HG03558 (cell line): ENCODE measurements around the gene PVALEF.

Experiments used
- ATAC-seq: cut with Tn5 transposase; IDR thresholded peaks from one replicate; pipeline ENCODE4 v1.9.1; 2021; ENCODE audit warnings: moderate number of reproducible peaks; ENCODE audit not compliant: unreplicated experiment; ENCODE audit errors: extremely low read depth

PVALEF gene

DNA sequence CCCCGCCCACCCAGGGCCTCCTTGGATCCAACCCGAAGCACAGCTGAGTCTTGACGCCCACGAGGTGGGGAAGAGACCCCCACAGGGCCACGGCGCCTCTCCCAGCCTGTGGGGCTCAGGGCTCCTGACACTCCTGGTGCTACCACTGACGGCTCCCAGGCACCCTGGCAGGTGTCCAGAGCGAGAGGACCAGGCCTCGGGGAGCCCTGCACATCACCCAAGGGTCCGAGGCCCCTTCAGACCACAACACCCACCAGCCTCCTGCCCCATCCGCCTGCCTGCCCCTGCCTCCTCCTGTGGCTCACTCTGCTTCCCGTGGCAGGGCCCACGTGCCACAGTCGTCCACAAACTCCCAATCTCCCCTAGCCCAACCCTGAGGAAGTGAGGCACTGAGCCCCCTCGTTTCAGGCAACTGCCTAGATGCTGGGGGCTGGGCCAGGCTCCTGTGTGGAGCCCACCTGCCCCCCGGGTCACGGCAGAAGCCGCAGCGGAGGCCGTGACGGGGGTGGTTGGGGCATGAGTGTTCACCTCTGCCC is 29.0 kb downstream of the PVALEF start:
- no peak for ATAC-seq

GRCh38 chr17:81194941-81195901 is 29.9 kb downstream of the PVALEF start:
- no peak for ATAC-seq

DNA sequence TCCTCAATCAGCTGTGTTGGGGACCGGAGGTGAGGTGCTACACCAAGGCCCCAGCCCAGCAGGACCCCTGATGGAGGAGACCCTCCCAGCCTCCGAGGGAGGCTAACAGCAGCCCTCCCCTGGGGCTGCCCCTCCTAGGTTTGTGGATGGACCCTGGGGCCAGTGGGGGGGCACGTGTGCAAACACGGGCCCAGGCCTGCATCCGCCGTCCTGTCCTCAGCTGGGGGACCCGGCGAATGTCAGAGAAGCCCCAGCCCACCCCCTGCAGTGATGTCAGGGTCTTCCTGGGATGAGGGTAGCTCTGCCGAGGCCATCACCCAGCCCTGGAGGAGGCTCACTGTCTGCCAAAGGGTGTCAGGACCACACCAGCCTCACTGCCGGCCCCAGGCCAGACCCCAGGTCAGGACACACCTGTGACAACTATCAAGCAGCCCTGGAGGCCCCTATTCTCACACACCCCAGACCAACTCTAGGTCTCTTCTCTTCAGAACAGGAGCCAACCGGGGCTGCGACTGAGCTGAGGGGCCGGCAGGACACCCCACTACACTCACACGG is 30.7 kb downstream of the PVALEF start:
- ATAC-seq, result no peak

- no peak for ATAC-seq
Observed at GRCh38 chr17:81196505-81197408, 31.4 kb downstream of the PVALEF start.

DNA sequence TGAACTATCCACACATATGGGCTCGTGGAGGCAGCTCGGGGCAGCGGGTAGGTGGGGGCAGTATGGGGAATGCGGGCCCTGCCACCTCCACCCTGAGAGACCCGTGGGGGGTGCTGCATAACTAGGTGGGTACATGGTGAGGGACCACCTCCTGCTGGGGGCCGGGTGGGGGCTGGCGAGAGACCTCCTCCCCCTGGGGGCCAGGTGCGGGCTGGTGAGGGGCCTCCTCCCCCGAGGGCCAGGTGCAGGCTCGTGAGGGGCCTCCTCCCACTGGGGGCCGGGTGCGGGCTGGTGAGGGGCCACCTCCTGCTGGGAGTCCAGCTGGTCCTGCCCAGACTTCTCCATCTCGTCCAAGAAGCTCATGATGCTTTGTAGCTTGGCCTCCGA is 32.1 kb downstream of the PVALEF start:
- no peak for ATAC-seq

DNA sequence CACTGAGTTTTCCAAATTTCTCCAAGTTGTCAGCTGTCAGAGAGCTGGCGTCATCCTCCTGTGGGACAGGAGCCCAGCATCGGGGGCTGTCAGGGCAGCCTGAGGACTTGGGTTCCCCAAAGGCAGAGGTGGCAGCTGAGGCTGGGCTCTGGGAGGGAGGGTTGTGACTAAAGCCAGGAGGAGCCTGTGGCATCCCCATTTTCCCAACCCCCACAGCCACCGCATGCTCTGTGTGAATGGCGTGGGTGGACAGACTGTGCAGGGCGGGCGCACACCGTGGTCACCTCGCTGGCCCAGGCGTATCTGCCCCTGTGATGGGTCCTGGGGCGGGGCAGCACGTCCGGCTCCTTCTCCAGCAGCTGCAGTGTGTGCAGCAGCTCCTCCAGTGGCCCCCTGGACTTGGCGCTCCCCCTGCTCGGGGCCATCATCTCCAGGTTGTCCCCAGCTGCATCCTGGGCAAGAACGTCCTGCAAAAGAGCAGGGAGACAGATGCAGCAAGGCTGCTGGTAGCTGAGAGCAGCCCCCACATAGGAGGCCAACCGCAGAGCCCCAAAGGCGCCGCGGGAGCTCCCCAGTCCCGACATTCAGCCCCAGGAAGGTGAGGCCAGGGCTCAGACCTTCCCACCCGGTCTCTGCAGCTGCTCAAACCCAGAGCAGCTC is 32.7 kb downstream of the PVALEF start:
- no peak for ATAC-seq

- ATAC-seq, result no peak
Observed at GRCh38 chr17:81198826-81199481, 33.6 kb downstream of the PVALEF start.

- ATAC-seq, result no peak
Observed at GRCh38 chr17:81199482-81199830, 34.1 kb downstream of the PVALEF start.

DNA sequence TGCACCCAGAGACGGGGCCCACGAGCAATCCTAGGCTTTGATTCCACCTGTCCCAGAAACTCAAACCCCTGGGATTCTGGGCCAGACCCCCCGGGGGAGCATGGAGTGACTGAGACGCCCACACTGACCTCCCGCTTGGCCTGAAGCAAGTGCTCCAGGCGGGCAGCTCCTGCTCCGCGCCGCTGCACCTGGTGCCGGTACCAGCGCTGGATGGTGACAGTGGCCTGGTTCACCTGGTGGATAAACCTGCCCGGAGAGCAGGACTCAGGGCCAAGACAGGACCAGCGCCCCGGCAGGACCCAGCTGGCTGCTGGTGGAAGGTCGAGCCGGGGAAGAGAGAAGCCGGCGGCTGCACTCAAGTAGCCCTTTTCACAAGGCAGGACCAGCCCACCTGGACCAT is 34.9 kb downstream of the PVALEF start:
- ATAC-seq, result no peak

DNA sequence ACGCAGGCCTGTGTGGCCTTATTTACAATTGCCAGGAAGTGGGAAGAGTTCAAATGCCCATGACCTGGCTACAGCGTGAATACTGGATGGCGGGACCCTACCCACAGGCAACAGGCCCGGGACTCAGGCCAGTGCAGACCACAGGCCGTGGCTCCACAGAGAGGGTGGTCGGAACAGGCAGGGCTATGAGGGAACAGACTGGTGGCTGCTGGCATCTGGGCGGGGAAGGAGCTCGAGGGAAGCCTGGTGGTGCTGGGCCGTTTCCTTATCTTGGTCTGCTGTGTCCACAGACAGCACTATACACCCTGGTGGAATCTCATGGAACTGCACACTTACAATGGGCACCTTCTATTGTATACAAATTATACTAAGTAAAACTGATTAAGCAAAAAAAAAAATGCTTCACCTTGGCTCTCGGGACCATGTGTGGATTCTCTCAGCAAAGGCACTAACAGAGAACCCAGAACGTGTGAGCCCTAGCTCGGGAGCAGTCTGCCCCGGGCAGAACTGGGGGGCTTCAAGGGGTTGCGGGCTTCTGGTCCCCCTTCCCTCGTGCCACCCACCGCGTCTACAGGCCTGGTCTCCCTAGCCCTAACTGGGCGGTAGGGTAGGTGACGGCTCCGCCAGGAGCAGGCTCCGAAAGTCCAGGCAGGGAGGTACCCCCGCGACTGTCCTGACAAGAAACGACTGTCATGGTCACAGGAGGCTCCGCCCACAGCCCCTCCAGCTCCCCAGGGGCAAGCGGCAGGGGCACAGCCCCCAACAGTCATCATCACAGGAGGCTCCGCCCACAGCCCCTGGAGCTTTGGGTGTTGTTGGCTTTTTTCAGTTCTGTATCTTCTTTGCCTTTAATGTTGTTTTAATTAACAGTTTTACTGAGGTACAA is 35.6 kb downstream of the PVALEF start:
- no peak for ATAC-seq

GRCh38 chr17:81202318-81202717 is 37.0 kb downstream of the PVALEF start:
- ATAC-seq, result no peak

- no peak for ATAC-seq
Observed at GRCh38 chr17:81203136-81203535, 37.8 kb downstream of the PVALEF start.

- no peak for ATAC-seq
Observed at GRCh38 chr17:81204578-81204977, 39.3 kb downstream of the PVALEF start.

DNA sequence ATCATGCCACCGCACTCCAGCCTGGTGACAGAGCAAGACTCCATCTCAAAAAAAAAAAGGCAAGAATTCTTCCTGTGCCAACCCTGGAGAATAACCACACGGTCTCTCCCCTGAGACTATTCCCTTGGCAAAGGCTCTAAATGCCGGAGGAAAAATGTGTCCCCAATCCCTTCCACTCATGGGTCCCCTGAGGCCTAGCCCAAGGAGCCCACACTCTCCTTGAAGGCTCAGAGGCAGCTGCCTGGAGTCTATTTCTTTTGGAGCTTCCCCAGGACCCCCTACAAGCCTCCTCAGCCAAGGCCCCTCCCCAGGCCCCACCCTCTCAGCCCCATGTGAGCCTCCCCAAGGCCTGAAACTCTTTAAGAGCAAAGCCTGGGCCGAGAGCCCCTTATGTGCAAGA is 40.9 kb downstream of the PVALEF start:
- ATAC-seq, result no peak

DNA sequence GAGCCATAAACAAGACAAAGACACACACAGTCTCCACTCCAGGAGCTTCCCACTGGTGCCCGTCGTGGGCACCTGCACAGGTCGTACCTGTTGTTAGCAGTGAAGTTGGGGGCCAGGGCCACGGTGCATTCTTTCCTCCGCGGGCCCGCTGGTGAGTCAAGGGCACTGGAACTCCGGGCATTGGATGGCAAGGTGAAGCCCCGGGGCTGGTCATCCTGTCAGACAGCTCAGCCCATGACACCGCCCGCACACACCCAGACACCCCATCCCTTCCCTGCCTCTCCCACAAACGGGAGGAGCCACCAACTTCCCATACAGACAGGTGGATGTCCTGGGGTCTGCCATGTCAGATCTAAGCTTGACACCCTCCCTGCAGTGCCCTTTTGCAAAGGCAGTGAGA is 41.4 kb downstream of the PVALEF start:
- no peak for ATAC-seq

- no peak for ATAC-seq
Observed at GRCh38 chr17:81207610-81208581, 42.6 kb downstream of the PVALEF start.

- ATAC-seq, result no peak
Observed at GRCh38 chr17:81208651-81209050, 43.3 kb downstream of the PVALEF start.

DNA sequence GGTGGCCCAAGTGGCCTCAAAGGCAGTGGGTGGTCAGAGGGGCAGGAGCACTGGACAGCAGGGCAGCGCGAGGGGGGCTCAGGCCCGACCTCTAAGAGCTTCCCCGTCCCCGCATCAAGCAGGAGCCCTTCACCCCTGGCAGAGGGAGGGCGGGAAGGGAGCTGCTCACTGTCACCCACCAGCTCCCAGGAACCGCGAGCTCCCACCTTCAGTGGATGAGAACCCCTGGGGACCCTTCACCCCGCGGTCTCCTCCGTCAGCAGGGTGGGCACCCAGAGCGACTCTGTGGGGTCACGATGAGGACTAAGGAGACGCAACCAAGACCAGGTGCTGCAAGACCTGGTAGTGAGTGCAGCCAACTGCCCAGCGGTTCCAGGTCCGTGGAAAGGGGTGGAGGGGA is 43.8 kb downstream of the PVALEF start:
- no peak for ATAC-seq
